NCI-H1092 (cell line): Measurements from ENCODE around the gene CDK5RAP2.
A peak's percentile ranks its signal among the peaks of the same experiment; 100 is the strongest.
"Not testable (repeated sequence)": the region's sequence is repeated elsewhere in the genome, so short reads cannot be mapped to it uniquely, and the experiment has no call there.

Experiments used
- DNase-seq: peaks from one replicate; lab custom pipeline; 2025; lab: John Stamatoyannopoulos, UW

Gene CDK5RAP2

DNA sequence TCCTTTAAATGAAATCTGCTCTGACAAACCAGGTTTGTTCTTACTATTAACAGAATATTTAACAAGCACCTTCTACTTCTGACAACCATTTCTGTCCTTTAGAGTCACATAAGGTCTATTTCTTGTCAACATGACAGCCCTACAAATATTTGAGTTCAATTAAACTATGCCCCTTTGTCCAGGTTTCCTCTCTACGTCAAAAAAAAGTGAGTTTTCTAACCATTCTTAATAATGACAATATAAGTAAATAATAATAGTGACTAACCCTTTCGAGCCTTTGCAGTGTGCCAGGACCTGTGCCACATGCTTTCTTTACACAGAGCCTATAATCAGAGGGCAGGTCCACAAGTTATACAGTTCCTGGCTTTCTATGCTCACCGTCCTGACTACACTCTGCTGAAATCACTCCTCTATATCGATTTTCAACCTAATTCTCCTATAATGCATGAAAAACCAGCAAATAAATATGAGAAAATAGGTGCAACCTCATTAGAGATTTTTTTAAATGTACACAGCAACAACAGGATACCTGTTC is 115.0 kb downstream of the CDK5RAP2 start:
- DNase-seq, result no peak

- no peak for DNase-seq
These were observed 115.6 kb downstream of the CDK5RAP2 start for GRCh38 chr9:120464176-120464886.

DNA sequence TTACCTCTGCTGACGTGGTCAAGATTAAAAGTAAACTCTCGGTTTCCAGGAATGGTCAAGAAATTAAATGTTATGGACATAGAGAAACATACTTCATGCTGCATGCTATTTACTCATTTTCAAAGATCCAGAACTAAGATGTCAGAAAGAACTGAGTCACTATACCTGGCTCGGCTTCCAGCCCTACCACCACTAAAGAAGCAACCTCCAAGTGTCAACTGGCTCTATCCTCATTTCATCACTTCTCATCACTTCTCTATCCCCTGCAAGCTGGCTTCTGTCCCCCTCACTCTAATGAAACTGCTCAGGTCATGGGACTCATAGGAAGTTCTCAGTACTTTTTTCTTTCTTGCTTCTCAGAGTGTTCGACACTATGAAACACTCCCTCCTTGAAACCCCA is 116.2 kb downstream of the CDK5RAP2 start:
- DNase-seq, result no peak

- not testable (repeated sequence) for DNase-seq
These were observed 118.3 kb downstream of the CDK5RAP2 start for GRCh38 chr9:120461677-120462076.

- DNase-seq, result no peak
These were observed 123.7 kb downstream of the CDK5RAP2 start for GRCh38 chr9:120456218-120456617.

GRCh38 chr9:120454467-120454866 is 125.5 kb downstream of the CDK5RAP2 start:
- DNase-seq, result no peak

- no peak for DNase-seq
These were observed 126.2 kb downstream of the CDK5RAP2 start for GRCh38 chr9:120453792-120454191.

DNA sequence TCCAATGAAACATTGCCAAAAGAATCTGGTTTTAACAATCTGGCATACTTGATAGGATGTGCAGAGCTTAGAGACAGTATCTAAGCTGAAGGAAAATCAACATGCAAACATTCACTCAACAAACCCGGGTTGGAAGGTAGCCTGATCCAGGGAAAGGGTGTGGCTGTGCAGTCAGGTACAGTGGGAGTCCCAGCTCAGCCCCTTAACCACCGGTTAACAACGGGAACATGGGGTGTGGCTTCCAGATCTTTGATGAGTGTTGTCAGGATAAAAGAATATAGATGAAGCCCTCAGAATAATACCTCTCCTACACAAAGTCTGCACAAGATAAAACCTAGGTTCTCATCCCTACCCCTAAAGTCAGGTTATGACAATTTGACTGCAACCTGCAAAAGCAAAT is 127.3 kb downstream of the CDK5RAP2 start:
- no peak for DNase-seq

DNA sequence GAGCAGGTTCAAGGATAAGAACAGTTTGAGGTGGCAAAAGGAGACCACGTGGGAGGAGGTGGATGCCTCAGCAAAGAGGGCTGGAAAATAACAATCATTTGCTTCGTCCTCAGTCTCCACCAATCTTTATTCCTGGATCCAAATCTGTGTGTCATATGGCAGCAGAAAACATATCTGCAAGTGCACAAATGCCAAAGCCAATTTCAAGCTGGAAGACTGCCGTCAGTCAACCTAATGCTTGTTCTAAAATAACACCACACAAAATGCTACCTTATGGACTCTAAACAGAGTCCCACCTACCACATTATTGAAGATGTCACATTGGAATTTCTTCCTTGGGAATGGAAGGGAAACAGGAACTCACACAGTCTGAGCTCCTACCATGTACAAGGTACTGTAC is 129.1 kb downstream of the CDK5RAP2 start:
- no peak for DNase-seq

- no peak for DNase-seq
These were observed 130.4 kb downstream of the CDK5RAP2 start for GRCh38 chr9:120449566-120449965.

GRCh38 chr9:120447959-120448500 is 131.9 kb downstream of the CDK5RAP2 start:
- no peak for DNase-seq

DNA sequence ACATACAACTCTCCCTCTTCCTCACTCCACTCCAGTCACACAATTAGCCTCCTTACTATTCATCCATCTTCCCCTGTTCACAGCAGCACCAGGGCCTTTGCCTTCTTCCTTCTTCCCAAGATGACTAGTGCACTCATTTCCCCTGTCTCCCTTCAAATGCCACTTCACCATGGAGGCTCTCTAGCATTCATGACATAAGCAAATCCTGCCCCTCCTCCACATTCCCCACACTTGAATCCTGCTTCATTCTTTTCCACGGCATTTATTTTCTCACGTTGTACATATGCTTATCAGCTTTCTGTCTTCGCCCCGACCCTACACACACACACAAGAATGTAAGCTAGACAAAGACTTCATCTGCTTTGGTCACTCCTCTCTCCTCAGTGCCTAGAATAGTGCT is 133.3 kb downstream of the CDK5RAP2 start:
- no peak for DNase-seq

DNA sequence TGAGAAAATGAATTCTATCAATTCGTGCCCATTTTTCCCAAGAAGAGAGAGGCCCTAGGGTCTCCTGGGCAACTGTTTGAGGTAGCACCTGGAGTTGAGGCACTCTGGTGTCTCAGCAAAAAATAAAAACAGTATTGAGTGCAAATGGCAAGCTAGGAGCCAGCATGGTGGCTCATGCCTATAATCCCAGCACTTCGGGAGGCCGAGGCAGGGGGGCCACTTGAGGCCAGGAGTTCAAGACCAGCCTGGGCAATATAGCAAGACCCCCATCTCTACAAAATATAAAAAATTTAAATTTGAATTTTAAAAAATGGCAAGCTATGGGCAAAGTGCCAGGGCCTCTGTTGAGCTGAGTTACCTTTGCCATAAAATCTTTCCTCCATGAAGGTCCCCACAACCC is 136.0 kb downstream of the CDK5RAP2 start:
- DNase-seq, result no peak

- no peak for DNase-seq
These were observed 136.5 kb downstream of the CDK5RAP2 start for GRCh38 chr9:120443489-120443888.

DNA sequence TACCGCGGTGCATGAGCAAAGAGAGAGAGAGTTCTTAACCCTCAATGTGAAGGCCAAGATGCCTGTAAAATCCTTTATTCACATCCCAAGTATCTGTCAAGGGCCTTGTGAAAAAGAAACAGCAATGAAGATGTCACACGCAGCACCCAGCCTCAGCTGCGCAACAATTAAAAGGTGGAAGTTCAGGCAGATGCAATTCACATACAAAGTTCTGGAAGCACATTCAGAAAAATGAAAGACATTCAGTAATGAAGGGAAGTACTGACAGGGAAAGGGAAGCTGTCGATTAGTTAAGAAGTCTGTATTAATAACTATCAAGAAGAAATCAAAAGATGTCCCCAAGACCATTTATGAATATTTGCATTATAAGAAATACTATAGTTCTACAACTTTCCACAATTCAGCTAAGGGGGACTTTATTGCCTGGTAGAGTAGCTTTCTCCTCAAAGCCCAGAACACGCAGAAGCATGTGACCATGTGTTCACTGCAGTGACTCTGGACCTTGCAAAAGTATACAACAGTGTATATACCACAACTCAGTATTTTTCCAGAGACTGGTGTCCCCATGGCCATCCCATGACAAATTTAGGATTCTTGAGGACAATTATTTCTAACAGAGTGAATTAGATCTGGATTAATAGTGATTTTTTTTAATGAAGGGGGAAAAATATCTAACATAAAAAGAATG is 137.5 kb downstream of the CDK5RAP2 start:
- DNase-seq, result no peak

DNA sequence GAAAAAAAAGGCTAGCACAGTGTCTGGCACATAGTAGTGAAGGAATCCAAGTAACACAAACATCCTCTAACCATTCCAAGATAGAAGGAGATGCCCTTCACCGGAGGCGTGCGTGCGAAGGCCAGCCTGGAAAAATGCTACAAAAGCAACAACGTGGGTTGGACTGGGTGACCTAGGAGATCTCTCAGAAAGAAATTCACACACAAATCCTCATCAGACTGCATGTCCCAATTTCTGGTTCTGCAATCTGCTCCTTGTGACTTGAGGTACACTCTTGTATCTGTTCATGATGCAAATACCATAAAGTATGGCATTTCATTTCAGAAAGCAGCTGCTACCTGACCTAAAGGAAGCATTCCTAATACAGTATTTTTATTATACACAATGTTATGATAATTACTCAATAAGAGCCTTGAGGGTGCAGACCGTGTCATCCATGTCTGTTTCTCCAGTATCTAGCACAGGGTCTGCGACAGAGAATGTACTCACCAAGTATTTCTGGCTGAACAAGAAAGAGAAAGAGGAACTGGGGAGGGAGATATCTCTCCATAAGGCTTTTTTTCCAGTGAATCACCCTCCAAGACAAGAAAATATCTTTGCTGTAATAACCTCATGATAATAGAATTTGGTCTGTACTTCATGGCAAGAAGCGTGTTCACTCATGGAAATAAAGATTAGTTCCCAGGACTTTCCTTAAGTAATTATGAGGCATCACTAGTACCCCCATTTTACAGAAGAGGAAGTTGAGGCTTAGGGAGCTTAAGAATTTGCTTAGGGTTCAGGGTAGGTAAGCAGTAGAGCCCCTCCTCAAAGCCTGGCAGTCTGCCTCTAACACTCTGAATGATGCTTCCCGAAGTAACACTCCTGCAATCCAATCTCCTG is 138.3 kb downstream of the CDK5RAP2 start:
- DNase-seq, result no peak

DNA sequence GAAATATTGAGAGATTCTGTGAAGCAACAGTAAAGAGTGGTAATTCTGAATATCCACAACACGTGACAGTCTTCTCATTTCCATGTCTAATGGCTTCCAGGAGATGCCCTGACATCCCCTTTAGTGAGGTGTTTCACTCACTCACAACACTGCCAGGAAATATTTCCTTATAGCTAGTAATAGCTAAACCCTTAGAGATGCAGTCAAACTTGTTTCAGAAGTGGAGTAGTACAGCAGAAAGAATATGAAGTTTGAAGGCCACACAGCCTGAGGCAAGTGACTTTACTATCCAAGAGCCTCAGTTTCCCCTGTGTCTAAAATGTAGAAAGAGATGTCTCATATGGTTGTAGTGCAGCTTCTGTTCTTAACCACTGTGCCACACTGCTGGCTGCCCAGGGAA is 139.2 kb downstream of the CDK5RAP2 start:
- DNase-seq, result no peak

DNA sequence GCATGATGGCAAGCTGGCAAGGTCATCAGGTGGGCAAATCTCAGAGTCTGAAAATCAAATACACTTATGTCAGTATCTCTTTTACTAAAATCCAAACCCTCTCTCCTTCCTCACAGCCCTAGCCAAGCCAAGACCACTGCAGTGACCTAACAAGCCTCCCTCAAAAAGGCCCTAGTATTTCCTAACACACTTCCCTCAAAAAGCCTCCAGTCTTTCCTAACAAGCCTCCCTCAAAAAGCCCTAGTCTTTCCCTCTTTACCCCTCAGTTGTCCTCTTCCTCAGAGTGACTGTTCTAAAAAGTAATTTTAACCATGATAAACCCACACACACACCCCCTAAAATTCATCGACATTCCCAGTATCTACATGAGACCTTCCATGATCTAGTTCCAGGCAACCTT is 140.0 kb downstream of the CDK5RAP2 start:
- no peak for DNase-seq

- peak; percentile 2 for DNase-seq
These were observed 141.0 kb downstream of the CDK5RAP2 start for GRCh38 chr9:120438836-120439546.

DNA sequence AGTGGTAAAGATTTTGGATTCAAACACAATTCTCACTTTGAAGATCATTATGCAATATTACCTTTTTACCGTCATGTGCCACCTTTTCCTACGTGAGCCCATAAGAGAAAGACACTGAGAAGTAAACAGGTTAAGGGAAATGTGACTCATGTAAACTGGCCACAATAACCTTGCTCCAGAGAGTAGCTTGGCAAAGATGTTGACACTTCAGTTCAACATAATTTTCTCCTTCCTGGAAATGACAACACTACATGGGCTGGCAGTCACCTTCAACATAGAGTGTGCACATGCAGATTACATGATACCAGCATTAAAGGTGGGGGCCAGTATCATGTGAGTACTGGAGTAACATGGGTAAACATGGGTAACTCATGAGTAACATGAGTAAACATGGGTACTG is 141.9 kb downstream of the CDK5RAP2 start:
- no peak for DNase-seq

DNA sequence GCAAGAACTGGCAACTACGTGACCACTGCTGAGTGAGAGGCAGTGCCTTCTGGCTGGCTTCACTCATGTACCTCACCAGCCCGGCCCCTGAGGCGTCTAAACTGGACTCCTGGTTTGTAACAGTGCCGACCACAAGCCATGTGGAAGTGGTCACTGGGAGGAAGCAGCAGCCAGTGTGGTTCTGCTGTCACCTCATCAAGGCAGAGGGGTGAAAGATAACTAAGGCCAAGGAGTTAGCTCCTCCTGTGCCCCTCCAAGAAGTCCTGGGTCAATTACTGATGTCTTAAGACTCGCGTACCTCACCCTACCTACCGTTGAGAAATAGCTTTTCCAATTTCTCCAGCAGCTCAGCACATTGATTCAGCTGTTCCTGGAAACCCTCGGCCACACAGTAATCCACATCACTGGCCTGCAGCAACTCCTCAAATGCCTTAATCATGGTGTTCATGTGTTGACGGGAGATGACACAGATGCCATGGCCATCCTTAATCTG is 142.9 kb downstream of the CDK5RAP2 start:
- no peak for DNase-seq
